Skeletal muscle satellite cell (primary cell): ENCODE data around the gene GJB4.
"Not testable (repeated sequence)": the region's sequence is repeated elsewhere in the genome, so short reads cannot be mapped to it uniquely, and the experiment has no call there.

Source experiments
- H3K27me3 ChIP-seq: 2 replicates; pipeline ENCODE4 v1.7.0; 2013; ENCODE audit warnings: low read length; ENCODE audit not compliant: control insufficient read depth, insufficient read depth
- H3K36me3 ChIP-seq: 2 replicates; pipeline ENCODE4 v1.7.0; 2013; ENCODE audit warnings: mild to moderate bottlenecking, control low read depth, low read length; ENCODE audit not compliant: insufficient read depth
- H3K4me1 ChIP-seq: 2 replicates; pipeline ENCODE4 v1.7.0; 2013; ENCODE audit warnings: low read length; ENCODE audit not compliant: control insufficient read depth, insufficient read depth
- H3K4me2 ChIP-seq: 2 replicates; pipeline ENCODE4 v1.7.0; 2013; ENCODE audit warnings: mild to moderate bottlenecking, low read length
- H3K4me3 ChIP-seq: 2 replicates; pipeline ENCODE4 v1.7.0; 2013; ENCODE audit warnings: low read length
- H3K9ac ChIP-seq: 2 replicates; pipeline ENCODE4 v1.7.0; 2013; ENCODE audit warnings: mild to moderate bottlenecking, low read depth, low read length, moderate library complexity
- H3K9me3 ChIP-seq: replicated peaks from 2 replicates; pipeline ENCODE4 v1.7.0; 2013; ENCODE audit warnings: mild to moderate bottlenecking, control low read depth, low read length

The GJB4 gene

GRCh38 chr1:34768856-34769255, 9.3 kb downstream of the GJB4 start:
- Histone ChIP-seq H3K4me1 (no peaks in the 10 kb centered on the region), H3K4me3 (no peak overlapping the region), H3K36me3 (no peaks in the 10 kb centered on the region), H3K4me2 (no peak overlapping the region), H3K27me3 (peaks cover 9% of the 10 kb centered on the region), H3K9ac (no peak overlapping the region), H3K9me3 (no peaks in the 10 kb centered on the region)

GRCh38 chr1:34770891-34771504, 11.5 kb downstream of the GJB4 start:
- no peaks in the 10 kb centered on the region for H3K4me1 ChIP-seq
- H3K36me3 ChIP-seq, result no peaks in the 10 kb centered on the region
- no peak overlapping the region for H3K9ac ChIP-seq
- no peak overlapping the region for H3K4me2 ChIP-seq
- peaks cover 13% of the 10 kb centered on the region for H3K27me3 ChIP-seq
- H3K4me3 ChIP-seq, result no peak overlapping the region
- no peaks in the 10 kb centered on the region for H3K9me3 ChIP-seq

- Histone ChIP-seq H3K4me1 (no peaks in the 10 kb centered on the region), H3K27me3 (peaks cover 10% of the 10 kb centered on the region), H3K4me2 (no peak overlapping the region), H3K4me3 (no peak overlapping the region), H3K9ac (no peak overlapping the region), H3K9me3 (no peaks in the 10 kb centered on the region), H3K36me3 (no peaks in the 10 kb centered on the region)
These were observed 12.2 kb downstream of the GJB4 start for GRCh38 chr1:34771573-34772371.

- H3K4me1 ChIP-seq, H3K9ac ChIP-seq, H3K9me3 ChIP-seq, H3K36me3 ChIP-seq, H3K4me3 ChIP-seq, H3K4me2 ChIP-seq: not testable (repeated sequence)
- peaks cover 14% of the 10 kb centered on the region for H3K27me3 ChIP-seq
These were observed 13.6 kb downstream of the GJB4 start for GRCh38 chr1:34773114-34773513.

GRCh38 chr1:34774957-34775356, 15.4 kb downstream of the GJB4 start:
- Histone ChIP-seq H3K4me3 (no peak overlapping the region), H3K9ac (no peak overlapping the region), H3K4me1 (no peaks in the 10 kb centered on the region), H3K27me3 (peaks cover 28% of the 10 kb centered on the region), H3K36me3 (no peaks in the 10 kb centered on the region), H3K4me2 (no peak overlapping the region), H3K9me3 (no peaks in the 10 kb centered on the region)

GRCh38 chr1:34776911-34777310, 17.4 kb downstream of the GJB4 start:
- H3K4me2 ChIP-seq, result no peak overlapping the region
- H3K27me3 ChIP-seq, result peaks cover 42% of the 10 kb centered on the region
- peaks cover 10% of the 10 kb centered on the region for H3K4me1 ChIP-seq
- H3K36me3 ChIP-seq, result no peaks in the 10 kb centered on the region
- no peaks in the 10 kb centered on the region for H3K9me3 ChIP-seq
- H3K4me3 ChIP-seq, result no peak overlapping the region
- H3K9ac ChIP-seq, result no peak overlapping the region

GRCh38 chr1:34777519-34778321, 18.2 kb downstream of the GJB4 start:
- Histone ChIP-seq H3K9me3 (no peaks in the 10 kb centered on the region), H3K36me3 (no peaks in the 10 kb centered on the region), H3K9ac (no peak overlapping the region), H3K4me3 (no peak overlapping the region), H3K4me2 (no peak overlapping the region), H3K27me3 (peaks cover 50% of the 10 kb centered on the region), H3K4me1 (peaks cover 10% of the 10 kb centered on the region)

GRCh38 chr1:34778381-34778780, 18.8 kb downstream of the GJB4 start:
- H3K36me3 ChIP-seq, result no peaks in the 10 kb centered on the region
- peaks cover 52% of the 10 kb centered on the region for H3K27me3 ChIP-seq
- no peaks in the 10 kb centered on the region for H3K9me3 ChIP-seq
- H3K4me1 ChIP-seq, result peaks cover 11% of the 10 kb centered on the region
- H3K9ac ChIP-seq, result no peak overlapping the region
- H3K4me3 ChIP-seq, result no peak overlapping the region
- no peak overlapping the region for H3K4me2 ChIP-seq

GRCh38 chr1:34779005-34779404, 19.5 kb downstream of the GJB4 start:
- no peak overlapping the region for H3K4me3 ChIP-seq
- H3K9ac ChIP-seq, result no peak overlapping the region
- peaks cover 17% of the 10 kb centered on the region for H3K4me1 ChIP-seq
- no peaks in the 10 kb centered on the region for H3K36me3 ChIP-seq
- no peaks in the 10 kb centered on the region for H3K9me3 ChIP-seq
- H3K4me2 ChIP-seq, result no peak overlapping the region
- H3K27me3 ChIP-seq, result peaks cover 52% of the 10 kb centered on the region

GRCh38 chr1:34779526-34779925, 20.0 kb downstream of the GJB4 start:
- Histone ChIP-seq H3K4me1 (peaks cover 17% of the 10 kb centered on the region), H3K27me3 (peaks cover 52% of the 10 kb centered on the region), H3K36me3 (no peaks in the 10 kb centered on the region), H3K9me3 (no peaks in the 10 kb centered on the region), H3K4me3 (no peak overlapping the region), H3K9ac (no peak overlapping the region), H3K4me2 (no peak overlapping the region)

GRCh38 chr1:34779962-34780361, 20.4 kb downstream of the GJB4 start:
- no peaks in the 10 kb centered on the region for H3K36me3 ChIP-seq
- no peak overlapping the region for H3K4me2 ChIP-seq
- H3K9me3 ChIP-seq, result no peaks in the 10 kb centered on the region
- peaks cover 52% of the 10 kb centered on the region for H3K27me3 ChIP-seq
- H3K9ac ChIP-seq, result no peak overlapping the region
- no peak overlapping the region for H3K4me3 ChIP-seq
- peaks cover 17% of the 10 kb centered on the region for H3K4me1 ChIP-seq
